MM.1S (cell line): ENCODE data around the gene SLC8A3.

Source experiments
- EZH2 ChIP-seq: fragments of 300-600 bp; sonication (generic); optimal IDR thresholded peaks from 2 replicates; pipeline ENCODE3; 2017; ENCODE audit warnings: low read depth, mild to moderate bottlenecking, antibody characterized with exemption, low read length, mixed read lengths
- TF ChIP-seq, protein P1 (sequence below): fragments of 300-600 bp; sonication (generic); IDR thresholded peaks from 2 replicates; pipeline ENCODE4 v1.5.1; 2016; ENCODE audit warnings: antibody characterized with exemption, low read length, mixed read lengths

DNA sequence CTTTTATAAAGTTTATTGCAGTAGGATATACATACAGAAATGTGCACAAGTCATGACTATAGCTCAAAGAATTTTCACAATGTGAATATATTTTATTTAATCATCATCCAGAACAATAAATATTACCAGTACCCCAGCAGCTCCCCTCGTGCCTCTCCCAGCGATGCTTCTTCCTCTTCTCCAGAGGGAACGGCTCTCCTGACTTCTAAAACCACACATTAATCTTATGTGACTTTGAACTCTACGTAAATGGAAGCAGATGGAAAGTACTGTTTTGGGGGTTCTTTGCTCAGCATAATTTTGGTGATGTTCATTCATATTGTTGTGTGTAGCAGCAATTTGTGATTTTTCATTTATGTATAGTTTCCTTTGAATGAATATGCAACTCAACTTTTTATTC, 4.6 kb upstream of the SLC8A3 start:
- no peak for TF ChIP-seq EZH2
- TF ChIP-seq, protein P1, sequence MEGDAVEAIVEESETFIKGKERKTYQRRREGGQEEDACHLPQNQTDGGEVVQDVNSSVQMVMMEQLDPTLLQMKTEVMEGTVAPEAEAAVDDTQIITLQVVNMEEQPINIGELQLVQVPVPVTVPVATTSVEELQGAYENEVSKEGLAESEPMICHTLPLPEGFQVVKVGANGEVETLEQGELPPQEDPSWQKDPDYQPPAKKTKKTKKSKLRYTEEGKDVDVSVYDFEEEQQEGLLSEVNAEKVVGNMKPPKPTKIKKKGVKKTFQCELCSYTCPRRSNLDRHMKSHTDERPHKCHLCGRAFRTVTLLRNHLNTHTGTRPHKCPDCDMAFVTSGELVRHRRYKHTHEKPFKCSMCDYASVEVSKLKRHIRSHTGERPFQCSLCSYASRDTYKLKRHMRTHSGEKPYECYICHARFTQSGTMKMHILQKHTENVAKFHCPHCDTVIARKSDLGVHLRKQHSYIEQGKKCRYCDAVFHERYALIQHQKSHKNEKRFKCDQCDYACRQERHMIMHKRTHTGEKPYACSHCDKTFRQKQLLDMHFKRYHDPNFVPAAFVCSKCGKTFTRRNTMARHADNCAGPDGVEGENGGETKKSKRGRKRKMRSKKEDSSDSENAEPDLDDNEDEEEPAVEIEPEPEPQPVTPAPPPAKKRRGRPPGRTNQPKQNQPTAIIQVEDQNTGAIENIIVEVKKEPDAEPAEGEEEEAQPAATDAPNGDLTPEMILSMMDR, result no peak
